ENCODE results near the gene FBXL7. TPM values are rescaled to one million over a fixed set of nuclear protein-coding genes. Genes with fewer than 3 reads are reported as not detected.

Gene FBXL7
- total and polyA plus RNA-seq, 8 donors = 0.35 to 2.4 (median 1.2) TPM

- Histone ChIP-seq H3K36me3 (no peaks in the 10 kb centered on the region), H3K27ac (no peak overlapping the region), H3K4me1 (no peaks in the 10 kb centered on the region), H3K9me3 (no peaks in the 10 kb centered on the region), H3K27me3 (no peaks in the 10 kb centered on the region), H3K4me3 (no peak overlapping the region)
- no peak for FAIRE-seq
- DNase-seq = no peak
- no peak for ATAC-seq
- no peak for TF ChIP-seq CTCF (IDR thresholded peaks at IDR 0.05)
- WGBS, 2 donors = 46 to 62% methylated on average over 3 of the region's 3 CpGs
- intact Hi-C loops (cut with DNase I) = no loop called here
Measured at GRCh38 chr5:15476977-15477376, 23.0 kb upstream of the FBXL7 start.

GRCh38 chr5:15480436-15480835 lies 19.5 kb upstream of the FBXL7 start:
- Histone ChIP-seq H3K4me1 (no peaks in the 10 kb centered on the region), H3K36me3 (no peaks in the 10 kb centered on the region), H3K4me3 (no peak overlapping the region), H3K27me3 (no peaks in the 10 kb centered on the region), H3K9me3 (no peaks in the 10 kb centered on the region), H3K27ac (no peak overlapping the region)
- DNase-seq (no peak), ATAC-seq (no peak), FAIRE-seq (no peak)
- intact Hi-C loops (cut with DNase I) = no loop called here
- TF ChIP-seq CTCF (IDR thresholded peaks at IDR 0.05) = no peak
- WGBS, 2 donors = 36 to 52% methylated on average over 2 of the region's 2 CpGs

GRCh38 chr5:15483351-15484097 lies 16.5 kb upstream of the FBXL7 start:
- intact Hi-C loops (cut with DNase I) = no loop called here
- H3K4me3 ChIP-seq = no peak overlapping the region
- ATAC-seq = no peak
- 14 to 15% methylated on average over 4 of the region's 4 CpGs for WGBS, 2 donors
- no peaks in the 10 kb centered on the region for H3K4me1 ChIP-seq
- no peak for DNase-seq
- H3K27ac ChIP-seq = no peak overlapping the region
- no peak for TF ChIP-seq CTCF (IDR thresholded peaks at IDR 0.05)
- no peaks in the 10 kb centered on the region for H3K9me3 ChIP-seq
- FAIRE-seq = no peak
- H3K27me3 ChIP-seq = no peaks in the 10 kb centered on the region
- no peaks in the 10 kb centered on the region for H3K36me3 ChIP-seq

GRCh38 chr5:15487228-15487627 lies 12.8 kb upstream of the FBXL7 start:
- no peaks in the 10 kb centered on the region for H3K9me3 ChIP-seq
- H3K36me3 ChIP-seq = no peaks in the 10 kb centered on the region
- WGBS, 2 donors = 40 to 50% methylated on average over 2 of the region's 2 CpGs
- intact Hi-C loops (cut with DNase I) = no loop called here
- no peak overlapping the region for H3K27ac ChIP-seq
- no peak for DNase-seq
- no peak overlapping the region for H3K4me3 ChIP-seq
- FAIRE-seq = no peak
- H3K27me3 ChIP-seq = no peaks in the 10 kb centered on the region
- ATAC-seq = no peak
- no peaks in the 10 kb centered on the region for H3K4me1 ChIP-seq
- TF ChIP-seq CTCF (IDR thresholded peaks at IDR 0.05) = no peak

- intact Hi-C loops (cut with DNase I) = no loop called here
- H3K4me1 ChIP-seq = no peaks in the 10 kb centered on the region
- no peak overlapping the region for H3K4me3 ChIP-seq
- DNase-seq (peak in 1 of 6 donors; percentile 32), FAIRE-seq (no peak), ATAC-seq (no peak)
- H3K9me3 ChIP-seq = no peaks in the 10 kb centered on the region
- no peaks in the 10 kb centered on the region for H3K36me3 ChIP-seq
- no peaks in the 10 kb centered on the region for H3K27me3 ChIP-seq
- TF ChIP-seq CTCF (IDR thresholded peaks at IDR 0.05) = no peak
- H3K27ac ChIP-seq = no peak overlapping the region
- WGBS, 2 donors = 35 to 38% methylated on average over 5 of the region's 5 CpGs
Measured at GRCh38 chr5:15489571-15490235, 10.3 kb upstream of the FBXL7 start.
